Measurements from ENCODE around the gene GABRG3. TPM values are rescaled to one million over a fixed set of nuclear protein-coding genes. Genes with fewer than 3 reads are reported as not detected.

The GABRG3 gene
- total RNA-seq, 1 experiment from 2014 or later: 0.15 TPM

DNA sequence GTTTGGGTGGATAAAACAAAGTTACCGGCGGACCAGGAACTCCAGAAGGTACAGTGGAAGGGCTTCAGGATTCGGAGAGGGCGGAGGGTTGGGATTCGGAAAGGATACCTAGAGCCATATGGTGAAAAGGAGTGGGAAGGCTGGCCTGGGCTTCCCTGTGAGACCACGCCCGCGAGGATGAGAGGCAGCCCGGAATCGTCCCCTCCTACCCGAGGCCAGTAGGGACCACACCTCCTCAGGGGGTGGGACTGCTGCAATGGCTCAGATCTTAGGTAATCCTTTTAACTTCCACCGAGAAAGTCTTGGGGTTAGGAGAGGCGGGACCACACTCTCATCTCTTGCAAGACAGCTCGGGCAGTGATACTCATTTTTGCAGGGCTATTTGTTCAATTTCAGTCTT, 616.8 kb downstream of the GABRG3 start:
- DNase-seq: peak; percentile 95
- Histone ChIP-seq H3T11ph (ENCODE audit: low read length) (no peak overlapping the region), H3K23ac (ENCODE audit: insufficient read length, low read depth, low read length) (no peak overlapping the region), H3K9me3 (ENCODE audit: control insufficient read depth, low read depth, low read length) (no peaks in the 10 kb centered on the region), H2BK120ac (ENCODE audit: low read depth, low read length, poor library complexity, severe bottlenecking) (no peak overlapping the region), H3K79me1 (ENCODE audit: insufficient read depth, low read depth, low read length, poor library complexity, severe bottlenecking) (no peaks in the 10 kb centered on the region), H2BK15ac (ENCODE audit: low read depth, low read length) (no peak overlapping the region), H3K4me2 (ENCODE audit: insufficient read depth, insufficient read length, low read length) (peak overlapping the region; percentile 15), H3K79me2 (ENCODE audit: insufficient read depth, low read length) (no peaks in the 10 kb centered on the region), H4K5ac (ENCODE audit: insufficient read length, low read depth, low read length) (no peak overlapping the region), H3K18ac (ENCODE audit: insufficient read length, low read depth, low read length) (no peak overlapping the region), H3K27ac (ENCODE audit: insufficient read length, low read depth, low read length) (no peak overlapping the region), H4K91ac (ENCODE audit: insufficient read length, low read depth, low read length) (no peak overlapping the region), H4K8ac (replicated peaks; ENCODE audit: insufficient read length, low read depth, low read length) (no peak overlapping the region), H3K27me3 (ENCODE audit: insufficient read depth, low read length) (no peaks in the 10 kb centered on the region), H2BK20ac (ENCODE audit: low read depth, low read length, poor library complexity, severe bottlenecking) (no peak overlapping the region), H2BK5ac (ENCODE audit: insufficient read length, low read length) (no peak overlapping the region), H2BK12ac (ENCODE audit: insufficient read length, low read depth, low read length) (no peak overlapping the region), H3K23me2 (ENCODE audit: insufficient read length, low read depth, low read length, poor library complexity, severe bottlenecking) (no peaks in the 10 kb centered on the region), H3K4me1 (ENCODE audit: insufficient read depth, low read length) (no peaks in the 10 kb centered on the region), H3K9ac (ENCODE audit: extremely low read depth, insufficient read length, low read length) (no peak overlapping the region), H2AFZ (ENCODE audit: low read length) (no peak overlapping the region), H3K4ac (ENCODE audit: low read depth, low read length) (no peak overlapping the region), H3K56ac (ENCODE audit: insufficient read length, low read depth, low read length) (no peak overlapping the region), H3K14ac (ENCODE audit: insufficient read depth, low read length) (no peak overlapping the region), H4K20me1 (ENCODE audit: control insufficient read depth, insufficient read depth, insufficient read length) (no peaks in the 10 kb centered on the region), H2AK5ac (ENCODE audit: insufficient read length, low read length) (no peak overlapping the region)
- H3K4me3 Mint-ChIP-seq: peak overlapping the region; percentile 21 to 53; a peak in 4 of 5 replicates
- no peaks in the 10 kb centered on the region for H3K9me3 Mint-ChIP-seq
- TF ChIP-seq, protein P1, sequence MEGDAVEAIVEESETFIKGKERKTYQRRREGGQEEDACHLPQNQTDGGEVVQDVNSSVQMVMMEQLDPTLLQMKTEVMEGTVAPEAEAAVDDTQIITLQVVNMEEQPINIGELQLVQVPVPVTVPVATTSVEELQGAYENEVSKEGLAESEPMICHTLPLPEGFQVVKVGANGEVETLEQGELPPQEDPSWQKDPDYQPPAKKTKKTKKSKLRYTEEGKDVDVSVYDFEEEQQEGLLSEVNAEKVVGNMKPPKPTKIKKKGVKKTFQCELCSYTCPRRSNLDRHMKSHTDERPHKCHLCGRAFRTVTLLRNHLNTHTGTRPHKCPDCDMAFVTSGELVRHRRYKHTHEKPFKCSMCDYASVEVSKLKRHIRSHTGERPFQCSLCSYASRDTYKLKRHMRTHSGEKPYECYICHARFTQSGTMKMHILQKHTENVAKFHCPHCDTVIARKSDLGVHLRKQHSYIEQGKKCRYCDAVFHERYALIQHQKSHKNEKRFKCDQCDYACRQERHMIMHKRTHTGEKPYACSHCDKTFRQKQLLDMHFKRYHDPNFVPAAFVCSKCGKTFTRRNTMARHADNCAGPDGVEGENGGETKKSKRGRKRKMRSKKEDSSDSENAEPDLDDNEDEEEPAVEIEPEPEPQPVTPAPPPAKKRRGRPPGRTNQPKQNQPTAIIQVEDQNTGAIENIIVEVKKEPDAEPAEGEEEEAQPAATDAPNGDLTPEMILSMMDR (conservative IDR thresholded peaks at IDR 0.05): no peak
- H3K27ac Mint-ChIP-seq: no peak overlapping the region
- H3K36me3 Mint-ChIP-seq (ENCODE audit: insufficient read depth in 1 of 3, low read depth in 3 of 3): no peaks in the 10 kb centered on the region
- peaks cover 8 to 11% of the 10 kb centered on the region in 2 experiments for H3K4me1 Mint-ChIP-seq
- WGBS (ENCODE audit: extremely low coverage, insufficient read length, low lambda C conversion rate): no CpG with 5 or more reads among the region's 14 CpGs
- H3K27me3 Mint-ChIP-seq (ENCODE audit: low read depth): peaks cover 3% of the 10 kb centered on the region
